RWPE1 (cell line): Measurements from ENCODE around the gene AMOTL1.
"Not testable (repeated sequence)": the region's sequence is repeated elsewhere in the genome, so short reads cannot be mapped to it uniquely, and the experiment has no call there.

Source experiments
- CTCF ChIA-PET: fragments of 350-600 bp; sonication (Branson Sonifier 250); formaldehyde crosslinking; extraction: SDS; loops from one replicate; lab custom pipeline; 2021; lab: Yijun Ruan, JAX
- POLR2A ChIA-PET: fragments of 400-600 bp; formaldehyde crosslinking; extraction: SDS; loops from one replicate; lab custom pipeline; 2020; ENCODE audit warnings: antibody characterized with exemption; ENCODE audit not compliant: low non-redundant PET; lab: Yijun Ruan, JAX
- DNase-seq: peaks from one replicate; pipeline ENCODE4 v3.0.0; 2012; ENCODE audit warnings: low spot score
- H3K27ac ChIP-seq: fragments of 450-650 bp; 2 replicates; pipeline ENCODE4 v1.5.1; 2017
- CTCF ChIP-seq: fragments of 450-650 bp; conservative IDR thresholded peaks from 2 replicates; pipeline ENCODE4 v1.5.1; 2017; ENCODE audit warnings: low read depth, mild to moderate bottlenecking

Gene AMOTL1

GRCh38 chr11:94804874-94805273 is 36.7 kb downstream of the AMOTL1 start:
- ChIA-PET POLR2A (no interaction called here), CTCF (no interaction called here)
- no peak for TF ChIP-seq CTCF
- no peak overlapping the region for H3K27ac ChIP-seq
- DNase-seq = no peak

- no peak for TF ChIP-seq CTCF
- H3K27ac ChIP-seq = no peak overlapping the region
- ChIA-PET POLR2A (no interaction called here), CTCF (no interaction called here)
- no peak for DNase-seq
Observed at GRCh38 chr11:94806014-94806413, 37.9 kb downstream of the AMOTL1 start.

- H3K27ac ChIP-seq = no peak overlapping the region
- ChIA-PET CTCF (no interaction called here), POLR2A (no interaction called here)
- no peak for TF ChIP-seq CTCF
- DNase-seq = no peak
Observed at GRCh38 chr11:94806419-94806818, 38.3 kb downstream of the AMOTL1 start.

- CTCF ChIA-PET = interaction anchor here (0.6 kb wide), 1 partner anchor 196 kb away, joined by 3 read pairs; no protein-coding TSS in a partner anchor
- DNase-seq = no peak
- H3K27ac ChIP-seq = no peak overlapping the region
- POLR2A ChIA-PET = no interaction called here
- TF ChIP-seq CTCF = no peak
Observed at GRCh38 chr11:94809251-94809650, 41.1 kb downstream of the AMOTL1 start.

GRCh38 chr11:94812724-94813720 is 44.9 kb downstream of the AMOTL1 start:
- H3K27ac ChIP-seq, POLR2A ChIA-PET, DNase-seq: not testable (repeated sequence)
- CTCF ChIA-PET = interaction anchor here (0.5 to 0.6 kb wide), 2 partner anchors 10 to 23 kb away, joined by 3 read pairs; no protein-coding TSS in a partner anchor

GRCh38 chr11:94814272-94814976 is 46.3 kb downstream of the AMOTL1 start:
- DNase-seq = no peak
- no peak for TF ChIP-seq CTCF
- H3K27ac ChIP-seq = no peak overlapping the region
- ChIA-PET POLR2A (no interaction called here), CTCF (interaction anchor here (0.6 to 0.8 kb wide), 3 partner anchors 13 to 745 kb away, joined by 3 to 5 read pairs (median 3); no protein-coding TSS in a partner anchor)
